ENCODE results near the gene NASP. TPM values are rescaled to one million over a fixed set of nuclear protein-coding genes. Genes with fewer than 3 reads are reported as not detected.

Gene NASP
- total RNA-seq, 4 donors from 2014 or later, result 43.0 to 106 (median 79.2) TPM

GRCh38 chr1:45612941-45613579 is 29.2 kb downstream of the NASP start:
- TF ChIP-seq CTCF (IDR thresholded peaks at IDR 0.05; ENCODE audit: low read depth), result no peak

GRCh38 chr1:45615885-45616284 is 32.0 kb downstream of the NASP start:
- TF ChIP-seq CTCF (IDR thresholded peaks at IDR 0.05; ENCODE audit: low read depth), result no peak

DNA sequence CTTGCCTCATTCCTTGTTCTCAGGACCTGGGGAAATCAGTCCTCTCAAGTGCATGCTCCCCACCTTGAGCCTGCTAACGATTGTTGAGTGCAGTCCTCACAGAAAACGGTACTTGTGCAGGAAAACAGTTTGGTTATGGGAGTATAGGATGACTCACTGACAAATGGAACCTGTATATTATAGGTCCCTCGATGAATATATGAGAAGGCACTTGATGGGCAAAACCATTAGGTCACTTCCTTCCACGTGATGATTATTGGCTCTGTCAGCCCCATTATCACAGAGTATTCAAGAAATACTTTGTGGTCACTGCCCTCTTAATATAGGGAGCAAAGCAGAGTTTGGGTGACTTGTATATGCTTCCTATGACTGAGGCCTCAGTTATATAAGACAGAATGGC is 33.8 kb downstream of the NASP start:
- no peak for TF ChIP-seq CTCF (IDR thresholded peaks at IDR 0.05; ENCODE audit: low read depth)

DNA sequence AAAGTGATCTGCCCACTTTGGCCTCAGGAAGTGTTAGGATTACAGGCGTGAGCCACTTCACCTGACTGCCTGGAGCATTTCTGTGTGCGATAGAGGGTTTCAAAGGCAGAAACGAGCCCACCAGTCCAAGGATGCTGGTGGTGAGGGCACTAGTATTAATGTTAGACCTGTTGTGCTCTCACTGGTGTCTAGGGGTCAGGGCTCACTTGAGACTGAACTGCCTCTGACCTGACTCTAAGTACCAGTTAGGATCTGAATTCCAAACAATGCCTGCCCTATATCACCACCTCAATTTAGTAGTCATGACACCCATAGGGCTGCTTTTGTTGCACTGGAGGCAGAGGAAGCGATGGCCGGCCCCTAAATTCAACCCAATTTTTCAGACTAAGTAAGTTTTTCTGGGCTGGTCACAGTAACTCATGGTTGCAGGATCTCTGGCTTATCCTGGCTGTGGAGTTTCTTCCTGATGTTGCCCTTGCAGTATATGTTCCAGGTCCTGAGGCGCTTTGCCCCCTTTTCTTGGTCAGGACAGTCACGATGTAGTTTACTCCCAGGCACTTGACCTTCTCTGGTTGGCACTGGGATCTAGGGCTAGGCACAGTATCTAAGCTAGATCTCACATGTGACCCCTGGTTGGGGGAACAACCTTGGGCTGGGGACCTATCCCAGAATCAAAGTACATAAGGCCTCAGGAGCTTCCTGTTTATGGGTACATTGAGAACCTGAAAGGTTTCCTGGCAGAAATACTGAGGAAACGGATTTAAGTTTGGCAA is 35.5 kb downstream of the NASP start:
- TF ChIP-seq CTCF (IDR thresholded peaks at IDR 0.05; ENCODE audit: low read depth), result no peak

- TF ChIP-seq CTCF (IDR thresholded peaks at IDR 0.05; ENCODE audit: low read depth), result no peak
These were observed 37.0 kb downstream of the NASP start for GRCh38 chr1:45620588-45621500.

- TF ChIP-seq CTCF (IDR thresholded peaks at IDR 0.05; ENCODE audit: low read depth), result no peak
These were observed 37.6 kb downstream of the NASP start for GRCh38 chr1:45621501-45621836.
